Spleen (tissue), 11 donors: ENCODE data around the gene NRXN3. TPM values are rescaled to one million over a fixed set of nuclear protein-coding genes. Genes with fewer than 3 reads are reported as not detected.

Source experiments
- DNase-seq: peaks from one replicate; pipeline ENCODE4 v3.0.0-alpha.2; 2020
- H3K27ac ChIP-seq, 8 donors: fragments of 200-600 bp; sonication (generic) in 7 of 8; 1 replicate in 4 of 8; 2 replicates in 4 of 8; pipeline versions ENCODE4 v1.5.0 to v1.8.0; 2016 to 2021; ENCODE audit warnings: inconsistent platforms in 4 of 8, mild to moderate bottlenecking in 4 of 8, moderate library complexity in 1 of 8
- H3K27me3 ChIP-seq, 7 donors: fragments of 200-600 bp; sonication (generic) in 6 of 7; replicated peaks in 1 of 7; 1 replicate in 4 of 7; 2 replicates in 3 of 7; pipeline versions ENCODE4 v1.5.0 to v1.8.0; 2016 to 2021; ENCODE audit warnings: inconsistent platforms in 3 of 7, mild to moderate bottlenecking in 1 of 7
- H3K36me3 ChIP-seq, 6 donors: fragments of 200-600 bp; sonication (generic) in 5 of 6; 1 replicate in 4 of 6; 2 replicates in 2 of 6; pipeline versions ENCODE4 v1.5.0 to v1.8.0; 2016 to 2021; ENCODE audit warnings: inconsistent platforms in 2 of 6
- H3K4me1 ChIP-seq, 6 donors: fragments of 200-600 bp; sonication (generic) in 5 of 6; 1 replicate in 3 of 6; 2 replicates in 3 of 6; pipeline versions ENCODE4 v1.5.0 to v1.8.0; 2016 to 2021; ENCODE audit warnings: inconsistent platforms in 3 of 6
- H3K4me3 ChIP-seq, 8 donors: fragments of 200-600 bp; sonication (generic) in 7 of 8; 1 replicate in 4 of 8; 2 replicates in 4 of 8; pipeline versions ENCODE4 v1.5.0 to v1.8.0; 2016 to 2021; ENCODE audit warnings: inconsistent platforms in 4 of 8, mild to moderate bottlenecking in 4 of 8, moderate library complexity in 2 of 8
- H3K9me3 ChIP-seq, 8 donors: fragments of 200-600 bp; sonication (generic) in 7 of 8; 1 replicate in 4 of 8; 2 replicates in 4 of 8; pipeline versions ENCODE4 v1.5.0 to v1.8.0; 2016 to 2021; ENCODE audit warnings: inconsistent platforms in 4 of 8
- POLR2A ChIP-seq, 3 donors: fragments of 450-650 bp; IDR thresholded peaks; one replicate each; pipeline ENCODE4 v1.5.1; 2017; ENCODE audit warnings: antibody characterized with exemption in 3 of 3, mild to moderate bottlenecking in 1 of 3
- POLR2AphosphoS5 ChIP-seq, 3 donors: sonication (generic); formaldehyde crosslinking; IDR thresholded peaks; one replicate each; pipeline ENCODE4 v1.5.1; 2017; ENCODE audit warnings: antibody characterized with exemption in 3 of 3
- WGBS, 5 donors: extraction: QIAGEN DNeasy Blood & Tissue Kit in 3 of 5; methylation state at CpG; one replicate each; pipeline versions ENCODE4 v1.1.5 to v1.1.7; 2013 to 2018; 5-methylcytosine and 5-hydroxymethylcytosine counted together
- intact Hi-C: fragments of 100-400 bp; cut with DNase I; formaldehyde crosslinking; loops from one replicate; pipeline ENCODE4 v1.15.0; 2023; ENCODE audit warnings: low total_unique reads
- polyA plus RNA-seq, 3 donors: library from polyadenylated mRNA; stranded (reverse); fragments of 200-250 nt; gene quantifications; one replicate each; pipeline ENCODE4 v1.2.1, GENCODE V29; 2013
- total RNA-seq, 7 donors: library from RNA; depleted of rRNA in 3 of 7; stranded (reverse); fragments of >200 nt in 3 of 7; fragmentation: NEBNext Ultra II Directional in 4 of 7; extraction: Animal tissue kit (Norgen Biotek cat#: 25700) in 4 of 7; gene quantifications; one replicate each; pipeline versions ENCODE4 v1.1.0 to v1.2.1, GENCODE V29; 2016 to 2021
- TF ChIP-seq, protein P1 (sequence below), 11 experiments: fragments of 200-600 bp in 7 of 11; fragments of 450-650 bp in 4 of 11; sonication (generic) in 4 of 11; IDR thresholded peaks in 8 of 11; conservative IDR thresholded peaks in 3 of 11; 1 replicate in 7 of 11; 2 replicates in 4 of 11; pipeline versions ENCODE4 v1.4.0 to v1.8.0; 2016 to 2021; ENCODE audit warnings: antibody characterized with exemption in 11 of 11, inconsistent platforms in 4 of 11, mild to moderate bottlenecking in 1 of 11
- donor health status: healthy with polysubstance abuse.
- donor health status: DM: no; HTN: no; CAD: no; lungs with moderate emphysema.
- donor health status: DM: no; HTN: no; CAD: no.
- donor health status: Bipolar disorder and iron deficiency.
- donor health status: healthy.
- donor health status: DM: no; HTN: no; CAD: no.
- donor health status: DM: yes; HTN: yes; CAD: no.

Gene NRXN3
- total and polyA plus RNA-seq, 10 donors, result 0.21 to 11.5 (median 1.6) TPM

GRCh38 chr14:79453276-79453675 lies 1283.1 kb downstream of the NRXN3 start:
- Histone ChIP-seq H3K36me3 (no peaks in the 10 kb centered on the region), H3K4me1 (no peaks in the 10 kb centered on the region), H3K27ac (no peak overlapping the region), H3K4me3 (no peak overlapping the region), H3K27me3 (no peaks in the 10 kb centered on the region), H3K9me3 (no peaks in the 10 kb centered on the region)
- intact Hi-C loops, result no loop called here
- TF ChIP-seq, protein P1, sequence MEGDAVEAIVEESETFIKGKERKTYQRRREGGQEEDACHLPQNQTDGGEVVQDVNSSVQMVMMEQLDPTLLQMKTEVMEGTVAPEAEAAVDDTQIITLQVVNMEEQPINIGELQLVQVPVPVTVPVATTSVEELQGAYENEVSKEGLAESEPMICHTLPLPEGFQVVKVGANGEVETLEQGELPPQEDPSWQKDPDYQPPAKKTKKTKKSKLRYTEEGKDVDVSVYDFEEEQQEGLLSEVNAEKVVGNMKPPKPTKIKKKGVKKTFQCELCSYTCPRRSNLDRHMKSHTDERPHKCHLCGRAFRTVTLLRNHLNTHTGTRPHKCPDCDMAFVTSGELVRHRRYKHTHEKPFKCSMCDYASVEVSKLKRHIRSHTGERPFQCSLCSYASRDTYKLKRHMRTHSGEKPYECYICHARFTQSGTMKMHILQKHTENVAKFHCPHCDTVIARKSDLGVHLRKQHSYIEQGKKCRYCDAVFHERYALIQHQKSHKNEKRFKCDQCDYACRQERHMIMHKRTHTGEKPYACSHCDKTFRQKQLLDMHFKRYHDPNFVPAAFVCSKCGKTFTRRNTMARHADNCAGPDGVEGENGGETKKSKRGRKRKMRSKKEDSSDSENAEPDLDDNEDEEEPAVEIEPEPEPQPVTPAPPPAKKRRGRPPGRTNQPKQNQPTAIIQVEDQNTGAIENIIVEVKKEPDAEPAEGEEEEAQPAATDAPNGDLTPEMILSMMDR (IDR thresholded peaks at IDR 0.05 in 8 of 11, conservative IDR thresholded peaks at IDR 0.05 in 3 of 11), result no peak
- no peak for TF ChIP-seq POLR2AphosphoS5 (IDR thresholded peaks at IDR 0.05)
- TF ChIP-seq POLR2A (IDR thresholded peaks at IDR 0.05), result no peak
- 60 to 89% (median 82%) methylated on average over 4 of the region's 4 CpGs for WGBS, 5 donors
- DNase-seq, result no peak

DNA sequence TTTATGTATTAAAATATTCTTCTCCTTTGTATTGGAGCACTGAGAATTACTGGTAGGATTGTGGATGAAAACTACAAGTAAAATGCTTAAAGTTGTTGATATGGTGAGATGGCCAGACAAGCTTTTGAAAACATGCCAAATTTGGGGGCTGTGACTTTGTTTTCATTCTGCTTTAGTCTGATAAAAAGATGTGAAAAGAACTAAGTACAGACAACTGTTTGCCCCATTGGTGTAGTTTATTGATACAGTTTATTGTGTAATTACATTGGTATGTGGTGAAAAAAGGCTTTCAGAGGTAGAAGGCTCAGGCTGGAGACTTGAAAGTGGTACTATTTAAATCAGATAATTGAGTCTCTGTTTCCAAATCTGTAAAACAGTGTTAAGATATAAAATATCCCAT lies 1294.3 kb downstream of the NRXN3 start:
- Histone ChIP-seq H3K36me3 (no peaks in the 10 kb centered on the region), H3K9me3 (no peaks in the 10 kb centered on the region), H3K4me1 (no peaks in the 10 kb centered on the region), H3K4me3 (no peak overlapping the region), H3K27ac (no peak overlapping the region), H3K27me3 (no peaks in the 10 kb centered on the region)
- TF ChIP-seq, protein P1 (IDR thresholded peaks at IDR 0.05 in 8 of 11, conservative IDR thresholded peaks at IDR 0.05 in 3 of 11), result no peak
- TF ChIP-seq POLR2A (IDR thresholded peaks at IDR 0.05) (no peak), POLR2AphosphoS5 (IDR thresholded peaks at IDR 0.05) (no peak)
- DNase-seq, result no peak
- intact Hi-C loops, result no loop called here

GRCh38 chr14:79465651-79466050 lies 1295.5 kb downstream of the NRXN3 start:
- Histone ChIP-seq H3K4me1 (no peaks in the 10 kb centered on the region), H3K36me3 (no peaks in the 10 kb centered on the region), H3K9me3 (no peaks in the 10 kb centered on the region), H3K27me3 (no peaks in the 10 kb centered on the region), H3K27ac (no peak overlapping the region), H3K4me3 (no peak overlapping the region)
- TF ChIP-seq, protein P1 (IDR thresholded peaks at IDR 0.05 in 8 of 11, conservative IDR thresholded peaks at IDR 0.05 in 3 of 11), result no peak
- TF ChIP-seq POLR2A (IDR thresholded peaks at IDR 0.05) (no peak), POLR2AphosphoS5 (IDR thresholded peaks at IDR 0.05) (no peak)
- WGBS, 5 donors, result 84 to 92% (median 89%) methylated on average over 3 of the region's 3 CpGs
- intact Hi-C loops, result no loop called here
- DNase-seq, result no peak

GRCh38 chr14:79466938-79467527 lies 1296.9 kb downstream of the NRXN3 start:
- H3K4me1 ChIP-seq, result no peaks in the 10 kb centered on the region
- no peak overlapping the region for H3K4me3 ChIP-seq
- no peaks in the 10 kb centered on the region for H3K27me3 ChIP-seq
- intact Hi-C loops, result no loop called here
- WGBS, 5 donors, result 83 to 89% (median 87%) methylated on average over 13 of the region's 13 CpGs
- no peak overlapping the region for H3K27ac ChIP-seq
- H3K36me3 ChIP-seq, result no peaks in the 10 kb centered on the region
- DNase-seq, result no peak
- H3K9me3 ChIP-seq, result no peaks in the 10 kb centered on the region
- TF ChIP-seq POLR2A (IDR thresholded peaks at IDR 0.05) (no peak), POLR2AphosphoS5 (IDR thresholded peaks at IDR 0.05) (no peak)
- TF ChIP-seq, protein P1 (IDR thresholded peaks at IDR 0.05 in 8 of 11, conservative IDR thresholded peaks at IDR 0.05 in 3 of 11), result no peak
